Duodenal mucosa (tissue), 2 donors: ENCODE measurements around the gene ZDHHC14.

ENCODE experiments used
- H3K27ac ChIP-seq: one replicate; pipeline ENCODE4 v1.7.0; 2013; ENCODE audit warnings: low read depth, low read length
- H3K27me3 ChIP-seq, 2 donors: one replicate each; pipeline ENCODE4 v1.7.0; 2013; ENCODE audit warnings: low read length in 2 of 2, control low read depth in 1 of 2; ENCODE audit not compliant: insufficient read depth in 2 of 2, control insufficient read depth in 1 of 2
- H3K36me3 ChIP-seq, 2 donors: one replicate each; pipeline ENCODE4 v1.7.0; 2013; ENCODE audit warnings: low read length in 2 of 2, control low read depth in 1 of 2; ENCODE audit not compliant: insufficient read depth in 2 of 2, control insufficient read depth in 1 of 2
- H3K4me1 ChIP-seq, 2 donors: one replicate each; pipeline ENCODE4 v1.7.0; 2013; ENCODE audit warnings: low read length in 2 of 2, control low read depth in 1 of 2; ENCODE audit not compliant: insufficient read depth in 2 of 2, control insufficient read depth in 1 of 2
- H3K4me3 ChIP-seq, 2 donors: one replicate each; pipeline ENCODE4 v1.7.0; 2013; ENCODE audit warnings: low read length in 2 of 2, low read depth in 1 of 2
- H3K9ac ChIP-seq, 2 donors: one replicate each; pipeline ENCODE4 v1.7.0; 2013; ENCODE audit warnings: low read length in 2 of 2, low read depth in 1 of 2
- H3K9me3 ChIP-seq, 2 donors: one replicate each; pipeline ENCODE4 v1.7.0; 2013; ENCODE audit warnings: low read length in 2 of 2, control low read depth in 1 of 2; ENCODE audit not compliant: control insufficient read depth in 1 of 2

Gene ZDHHC14

GRCh38 chr6:157561414-157561790 is 180.4 kb downstream of the ZDHHC14 start:
- no peaks in the 10 kb centered on the region for H3K36me3 ChIP-seq
- no peak overlapping the region for H3K27ac ChIP-seq
- H3K9ac ChIP-seq = no peak overlapping the region
- H3K9me3 ChIP-seq = no peaks in the 10 kb centered on the region
- H3K27me3 ChIP-seq = no peaks in the 10 kb centered on the region
- H3K4me1 ChIP-seq = peaks cover 34 to 49% of the 10 kb centered on the region in 2 donors
- no peak overlapping the region for H3K4me3 ChIP-seq

DNA sequence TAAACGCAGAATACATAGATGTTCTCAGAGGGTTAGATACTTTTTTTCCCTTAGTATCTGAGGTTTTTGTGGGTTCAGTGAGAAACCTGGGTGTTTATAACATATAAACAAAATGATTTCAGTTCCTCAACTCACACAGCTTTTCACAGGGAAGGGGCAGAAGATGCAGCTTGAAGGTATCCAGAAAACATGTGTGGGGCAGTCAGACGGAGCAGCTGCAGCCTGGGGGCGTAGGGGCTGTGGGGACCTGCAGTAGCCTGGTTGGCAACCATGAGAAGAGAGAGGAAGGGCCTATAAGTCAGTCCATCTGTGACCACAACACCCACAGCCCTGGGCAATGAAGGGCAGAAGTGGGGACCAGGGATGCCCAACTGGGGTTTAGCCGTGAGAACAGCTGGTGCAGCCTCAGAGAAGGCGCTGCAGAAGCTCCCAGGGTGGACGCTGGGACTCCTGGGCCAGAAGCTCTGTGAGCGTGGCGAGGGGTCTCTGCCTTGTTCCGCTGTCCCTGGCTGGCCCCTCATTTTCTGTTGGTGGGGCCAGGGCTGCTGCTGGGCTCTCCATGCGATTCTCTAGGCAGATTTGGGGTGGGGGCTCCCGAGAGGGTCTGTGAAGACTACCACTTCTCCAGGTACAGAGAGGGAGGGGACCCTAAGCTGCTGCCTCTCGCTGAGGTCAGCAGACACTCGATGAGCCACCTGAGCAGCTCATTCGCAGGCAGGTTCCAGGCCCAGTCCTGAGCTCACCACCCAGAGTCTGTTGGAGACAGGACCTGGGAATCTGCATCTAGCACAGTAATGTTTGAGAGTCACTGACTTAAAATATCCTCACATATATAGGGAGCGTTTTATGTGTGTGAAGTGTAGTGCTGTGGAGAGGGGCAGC is 181.2 kb downstream of the ZDHHC14 start:
- no peaks in the 10 kb centered on the region for H3K27me3 ChIP-seq
- H3K27ac ChIP-seq = no peak overlapping the region
- no peaks in the 10 kb centered on the region for H3K36me3 ChIP-seq
- no peak overlapping the region for H3K4me3 ChIP-seq
- no peak overlapping the region for H3K9ac ChIP-seq
- H3K4me1 ChIP-seq = peaks cover 28 to 42% of the 10 kb centered on the region in 2 donors
- H3K9me3 ChIP-seq = no peaks in the 10 kb centered on the region

DNA sequence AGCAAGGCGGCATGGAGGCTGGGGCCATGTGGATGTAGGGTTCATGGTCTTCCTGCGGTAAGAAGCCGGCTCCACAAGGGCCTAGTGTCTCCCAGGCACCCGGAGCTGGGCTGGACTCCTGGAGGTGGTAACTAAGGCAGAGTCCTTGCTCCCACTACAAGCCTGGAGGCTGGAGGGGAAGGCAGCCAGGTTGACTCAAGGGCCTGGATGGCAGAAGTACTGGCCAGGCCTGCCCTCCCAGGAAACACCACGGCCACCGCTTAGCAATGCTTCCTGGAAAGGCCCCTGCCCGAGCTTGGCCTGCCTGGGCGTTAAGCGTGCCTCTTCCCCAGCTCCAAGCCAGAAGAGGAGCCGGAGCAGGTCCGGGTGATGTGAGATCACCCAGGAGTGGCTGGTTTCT is 182.0 kb downstream of the ZDHHC14 start:
- Histone ChIP-seq H3K9ac (no peak overlapping the region), H3K27me3 (no peaks in the 10 kb centered on the region), H3K27ac (no peak overlapping the region), H3K4me1 (peaks cover 27 to 34% of the 10 kb centered on the region in 2 donors), H3K36me3 (no peaks in the 10 kb centered on the region), H3K9me3 (no peaks in the 10 kb centered on the region), H3K4me3 (no peak overlapping the region)

GRCh38 chr6:157563611-157564284 is 182.8 kb downstream of the ZDHHC14 start:
- H3K9me3 ChIP-seq = no peaks in the 10 kb centered on the region
- peaks cover 19 to 28% of the 10 kb centered on the region in 2 donors for H3K4me1 ChIP-seq
- no peak overlapping the region for H3K4me3 ChIP-seq
- H3K9ac ChIP-seq = no peak overlapping the region
- no peaks in the 10 kb centered on the region for H3K27me3 ChIP-seq
- no peaks in the 10 kb centered on the region for H3K36me3 ChIP-seq
- H3K27ac ChIP-seq = no peak overlapping the region

DNA sequence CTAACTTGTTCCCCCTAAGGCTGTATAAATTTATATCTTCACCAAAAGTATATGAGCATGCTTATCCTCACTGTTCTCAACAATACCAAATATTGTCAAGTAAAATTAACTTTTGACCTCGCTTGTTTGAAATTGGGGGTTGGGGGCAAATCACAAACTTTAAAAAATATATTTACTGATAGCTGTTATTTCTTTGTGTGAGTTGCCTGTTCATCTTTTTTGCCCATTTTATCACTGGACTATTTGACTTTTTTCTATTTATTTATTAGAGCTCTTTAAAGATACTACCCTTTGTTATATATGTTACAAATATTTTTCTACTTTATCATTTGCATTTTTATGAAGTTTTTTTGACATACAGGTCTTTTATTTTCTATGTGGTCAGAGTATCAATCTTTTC is 187.7 kb downstream of the ZDHHC14 start:
- H3K27ac ChIP-seq = no peak overlapping the region
- H3K36me3 ChIP-seq = no peaks in the 10 kb centered on the region
- no peaks in the 10 kb centered on the region for H3K9me3 ChIP-seq
- H3K9ac ChIP-seq = no peak overlapping the region
- H3K4me1 ChIP-seq = peaks cover 3 to 8% of the 10 kb centered on the region in 2 donors
- no peak overlapping the region for H3K4me3 ChIP-seq
- no peaks in the 10 kb centered on the region for H3K27me3 ChIP-seq

GRCh38 chr6:157569543-157569942 is 188.6 kb downstream of the ZDHHC14 start:
- Histone ChIP-seq H3K9me3 (no peaks in the 10 kb centered on the region), H3K27me3 (no peaks in the 10 kb centered on the region), H3K4me1 (peaks cover 3 to 7% of the 10 kb centered on the region in 2 donors), H3K36me3 (no peaks in the 10 kb centered on the region), H3K9ac (no peak overlapping the region), H3K4me3 (no peak overlapping the region), H3K27ac (no peak overlapping the region)

DNA sequence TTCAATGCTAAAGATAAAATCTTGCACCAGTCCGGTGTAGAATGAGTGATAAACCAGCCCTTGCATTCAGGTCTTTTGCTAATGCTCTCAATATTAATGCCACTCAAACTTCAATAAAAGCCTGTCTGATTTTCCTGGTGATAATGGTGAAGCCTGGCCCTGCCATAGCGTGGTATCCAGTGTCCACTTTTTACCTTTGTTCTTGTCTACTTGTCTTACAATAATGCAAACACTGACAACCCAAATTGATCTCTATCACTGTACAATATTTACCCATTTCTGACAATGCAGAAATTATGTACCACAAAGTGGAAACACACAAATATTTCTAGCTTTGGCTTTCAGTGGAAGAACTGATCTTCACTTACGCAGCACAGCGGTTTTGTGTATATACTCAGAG is 189.1 kb downstream of the ZDHHC14 start:
- H3K9me3 ChIP-seq = no peaks in the 10 kb centered on the region
- H3K4me1 ChIP-seq = peaks cover 3 to 7% of the 10 kb centered on the region in 2 donors
- H3K27me3 ChIP-seq = no peaks in the 10 kb centered on the region
- no peak overlapping the region for H3K9ac ChIP-seq
- H3K4me3 ChIP-seq = no peak overlapping the region
- H3K36me3 ChIP-seq = no peaks in the 10 kb centered on the region
- H3K27ac ChIP-seq = no peak overlapping the region

GRCh38 chr6:157570752-157571151 is 189.8 kb downstream of the ZDHHC14 start:
- Histone ChIP-seq H3K27ac (no peak overlapping the region), H3K4me3 (no peak overlapping the region), H3K9ac (no peak overlapping the region), H3K9me3 (no peaks in the 10 kb centered on the region), H3K4me1 (peaks cover 3 to 7% of the 10 kb centered on the region in 2 donors), H3K36me3 (no peaks in the 10 kb centered on the region), H3K27me3 (no peaks in the 10 kb centered on the region)

DNA sequence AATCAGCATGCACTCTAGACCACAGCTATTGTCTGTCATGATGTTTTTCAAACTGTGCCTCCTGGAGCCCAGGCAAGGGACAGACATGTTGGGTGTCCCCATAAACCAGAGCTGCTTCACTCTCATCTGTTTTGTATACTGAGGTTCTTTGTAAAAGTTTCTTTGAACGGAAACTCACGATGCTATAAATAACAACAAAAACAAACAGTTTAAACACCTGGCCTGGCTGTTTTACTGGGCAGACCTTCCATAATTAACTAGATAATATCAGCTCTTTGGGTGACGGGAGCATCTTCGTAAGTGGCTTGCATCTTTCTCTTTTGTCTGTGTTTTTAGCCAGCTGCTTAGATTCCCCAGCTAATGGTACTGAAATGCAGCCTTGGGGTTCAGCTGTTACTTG is 190.3 kb downstream of the ZDHHC14 start:
- no peaks in the 10 kb centered on the region for H3K9me3 ChIP-seq
- H3K27ac ChIP-seq = no peak overlapping the region
- no peak overlapping the region for H3K9ac ChIP-seq
- no peaks in the 10 kb centered on the region for H3K27me3 ChIP-seq
- no peaks in the 10 kb centered on the region for H3K36me3 ChIP-seq
- H3K4me3 ChIP-seq = no peak overlapping the region
- peaks cover 3 to 7% of the 10 kb centered on the region in 2 donors for H3K4me1 ChIP-seq

DNA sequence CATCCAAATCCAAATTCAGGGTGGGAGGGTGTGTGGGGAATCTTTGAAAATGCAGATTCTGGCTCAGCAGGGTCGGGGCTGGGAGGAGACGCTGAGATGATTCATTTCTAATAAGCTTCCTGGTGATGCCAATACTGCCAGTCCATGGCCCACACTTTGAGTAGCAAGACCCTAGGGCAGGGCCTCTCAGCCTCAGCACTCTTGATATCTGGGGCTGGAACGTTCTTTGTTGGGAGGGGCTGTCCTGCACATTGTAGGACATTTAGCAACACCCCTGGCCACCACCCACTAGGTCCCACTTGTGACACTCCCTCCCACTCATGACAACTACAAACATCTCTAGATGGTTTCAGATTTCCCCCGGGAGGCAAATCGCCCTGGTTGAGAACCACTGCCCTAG is 191.0 kb downstream of the ZDHHC14 start:
- H3K36me3 ChIP-seq = no peaks in the 10 kb centered on the region
- H3K4me1 ChIP-seq = peaks cover 3 to 7% of the 10 kb centered on the region in 2 donors
- H3K9me3 ChIP-seq = no peaks in the 10 kb centered on the region
- H3K27ac ChIP-seq = no peak overlapping the region
- no peak overlapping the region for H3K4me3 ChIP-seq
- H3K27me3 ChIP-seq = no peaks in the 10 kb centered on the region
- no peak overlapping the region for H3K9ac ChIP-seq
